GM19351 (cell line): ENCODE data around the gene USF1.
"Not testable (repeated sequence)": the region's sequence is repeated elsewhere in the genome, so short reads cannot be mapped to it uniquely, and the experiment has no call there.

ENCODE experiments used
- ATAC-seq: cut with Tn5 transposase; IDR thresholded peaks from one replicate; pipeline ENCODE4 v1.9.1; 2021; ENCODE audit warnings: mild to moderate bottlenecking, moderate library complexity; ENCODE audit not compliant: unreplicated experiment

The USF1 gene

GRCh38 chr1:160992036-160992435 is 53.7 kb downstream of the USF1 start:
- not testable (repeated sequence) for ATAC-seq
